Mesenchymal stem cell (in vitro differentiated cells and primary cell): ENCODE results near the gene NTN5.

ENCODE experiments used
- DNase-seq: peaks from one replicate; pipeline ENCODE4 v3.0.0-alpha.2; 2013
- H2AFZ ChIP-seq: one replicate; pipeline ENCODE4 v1.6.1; 2013; ENCODE audit warnings: low read depth, mild to moderate bottlenecking, control low read depth, inconsistent platforms, low read length, moderate library complexity
- H2AK5ac ChIP-seq: 2 replicates; pipeline ENCODE4 v1.6.1; 2013; ENCODE audit warnings: low read length, moderate library complexity, mild to moderate bottlenecking, inconsistent platforms; ENCODE audit not compliant: severe bottlenecking
- H2BK120ac ChIP-seq: one replicate; pipeline ENCODE4 v1.6.1; 2013; ENCODE audit warnings: low read depth, mild to moderate bottlenecking, inconsistent platforms, low read length, moderate library complexity
- H2BK12ac ChIP-seq, 2 experiments: one replicate each; pipeline ENCODE4 v1.6.1; 2013; ENCODE audit warnings: inconsistent platforms in 2 of 2, low read length in 2 of 2, mild to moderate bottlenecking in 2 of 2, moderate library complexity in 2 of 2, control low read depth in 1 of 2
- H2BK15ac ChIP-seq: one replicate; pipeline ENCODE4 v1.6.1; 2013; ENCODE audit warnings: mild to moderate bottlenecking, low read depth, inconsistent platforms; ENCODE audit not compliant: poor library complexity, severe bottlenecking
- H2BK5ac ChIP-seq: 2 replicates; pipeline ENCODE4 v1.6.1; 2013; ENCODE audit warnings: low read depth, mild to moderate bottlenecking, low read length, control low read depth, inconsistent platforms; ENCODE audit not compliant: poor library complexity, severe bottlenecking
- H3K14ac ChIP-seq, 2 experiments: one replicate each; pipeline ENCODE4 v1.6.1; 2013; ENCODE audit warnings: inconsistent platforms in 2 of 2, low read length in 2 of 2, control low read depth in 1 of 2, mild to moderate bottlenecking in 1 of 2, moderate library complexity in 1 of 2
- H3K18ac ChIP-seq, 2 experiments: one replicate each; pipeline ENCODE4 v1.6.1; 2013; ENCODE audit warnings: inconsistent platforms in 2 of 2, low read length in 2 of 2, control low read depth in 1 of 2, low read depth in 1 of 2, mild to moderate bottlenecking in 1 of 2
- H3K23ac ChIP-seq, 2 experiments: one replicate each; pipeline ENCODE4 v1.6.1; 2013; ENCODE audit warnings: inconsistent platforms in 2 of 2, low read length in 2 of 2, mild to moderate bottlenecking in 2 of 2, moderate library complexity in 2 of 2, control low read depth in 1 of 2
- H3K27ac ChIP-seq: 2 replicates; pipeline ENCODE4 v1.5.1; 2013; ENCODE audit warnings: mild to moderate bottlenecking, moderate library complexity, low read length, control low read depth, inconsistent platforms; ENCODE audit not compliant: poor library complexity, severe bottlenecking
- H3K27me3 ChIP-seq, 2 experiments: 2 replicates each; pipeline versions ENCODE4 v1.6.1 to v1.7.0; 2013; ENCODE audit warnings: low read length in 2 of 2, mild to moderate bottlenecking in 2 of 2, moderate library complexity in 2 of 2, control low read depth in 1 of 2, inconsistent platforms in 1 of 2; ENCODE audit not compliant: control insufficient read depth in 1 of 2, insufficient read depth in 1 of 2
- H3K36me3 ChIP-seq, 2 experiments: 2 replicates each; pipeline versions ENCODE4 v1.6.1 to v1.7.0; 2013; ENCODE audit warnings: low read length in 2 of 2, control low read depth in 1 of 2, inconsistent platforms in 1 of 2, low read depth in 1 of 2, mild to moderate bottlenecking in 1 of 2; ENCODE audit not compliant: insufficient read depth in 2 of 2, control insufficient read depth in 1 of 2
- H3K4ac ChIP-seq, 2 experiments: one replicate each; pipeline ENCODE4 v1.6.1; 2013; ENCODE audit warnings: inconsistent platforms in 2 of 2, low read length in 2 of 2, mild to moderate bottlenecking in 2 of 2, moderate library complexity in 2 of 2, control low read depth in 1 of 2, low read depth in 1 of 2
- H3K4me1 ChIP-seq: 2 replicates; pipeline ENCODE4 v1.6.1; 2013; ENCODE audit warnings: low read depth, low read length, control low read depth; ENCODE audit not compliant: control insufficient read depth, insufficient read depth
- H3K4me2 ChIP-seq: 2 replicates; pipeline ENCODE4 v1.6.1; 2013; ENCODE audit warnings: low read length, mild to moderate bottlenecking, inconsistent platforms; ENCODE audit not compliant: poor library complexity, severe bottlenecking
- H3K4me3 ChIP-seq, 2 experiments: 2 replicates each; pipeline versions ENCODE4 v1.5.1 to v1.7.0; 2013; ENCODE audit warnings: low read length in 2 of 2, mild to moderate bottlenecking in 2 of 2, control low read depth in 1 of 2, low read depth in 1 of 2; ENCODE audit not compliant: insufficient read depth in 1 of 2
- H3K79me1 ChIP-seq: replicated peaks from 2 replicates; pipeline ENCODE4 v1.6.1; 2013; ENCODE audit warnings: mild to moderate bottlenecking, control low read depth, low read length, inconsistent platforms; ENCODE audit not compliant: poor library complexity, severe bottlenecking
- H3K9ac ChIP-seq: 2 replicates; pipeline ENCODE4 v1.7.0; 2013; ENCODE audit warnings: mild to moderate bottlenecking, low read length, moderate library complexity
- H3K9me3 ChIP-seq: 2 replicates; pipeline ENCODE4 v1.7.0; 2013; ENCODE audit warnings: mild to moderate bottlenecking, low read length; ENCODE audit not compliant: control insufficient read depth
- H4K8ac ChIP-seq: one replicate; pipeline ENCODE4 v1.6.1; 2013; ENCODE audit warnings: inconsistent platforms, mild to moderate bottlenecking, low read length, moderate library complexity
- H4K91ac ChIP-seq: one replicate; pipeline ENCODE4 v1.6.1; 2013; ENCODE audit warnings: mild to moderate bottlenecking, low read length, inconsistent platforms
- WGBS: methylation state at CpG from one replicate; pipeline ENCODE4 v1.1.7; 2013; ENCODE audit warnings: mixed read lengths; 5-methylcytosine and 5-hydroxymethylcytosine counted together

Gene NTN5

GRCh38 chr19:48674921-48675824 is 2.4 kb upstream of the NTN5 start:
- no peaks in the 10 kb centered on the region for H3K79me1 ChIP-seq
- peaks cover 6% of the 10 kb centered on the region for H3K4me1 ChIP-seq
- H3K14ac ChIP-seq: no peak overlapping the region
- no peak overlapping the region for H2BK120ac ChIP-seq
- peak; percentile 85 for DNase-seq
- H3K27me3 ChIP-seq: peaks cover 14 to 15% of the 10 kb centered on the region in 2 experiments
- 41% methylated on average over 27 of the region's 28 CpGs for WGBS
- H3K4ac ChIP-seq: peak overlapping the region in 1 of 2 experiments; percentile 48
- H3K36me3 ChIP-seq: no peaks in the 10 kb centered on the region
- H3K4me3 ChIP-seq: no peak overlapping the region
- H4K8ac ChIP-seq: peak overlapping the region; percentile 94
- H3K9ac ChIP-seq: peak overlapping the region; percentile 55
- H2AFZ ChIP-seq: peak overlapping the region; percentile 8
- H3K23ac ChIP-seq: no peak overlapping the region
- no peak overlapping the region for H2BK15ac ChIP-seq
- no peak overlapping the region for H3K27ac ChIP-seq
- H4K91ac ChIP-seq: peak overlapping the region; percentile 87
- peak overlapping the region in 1 of 2 experiments; percentile 40 for H2BK12ac ChIP-seq
- no peak overlapping the region for H3K4me2 ChIP-seq
- peak overlapping the region; percentile 31 for H2AK5ac ChIP-seq
- H3K9me3 ChIP-seq: no peaks in the 10 kb centered on the region
- H3K18ac ChIP-seq: peak overlapping the region; percentile 7 to 48
- no peak overlapping the region for H2BK5ac ChIP-seq

GRCh38 chr19:48674216-48674809 is 1.5 kb upstream of the NTN5 start:
- Histone ChIP-seq H3K4ac (no peak overlapping the region), H4K8ac (no peak overlapping the region), H2BK15ac (no peak overlapping the region), H3K4me2 (no peak overlapping the region), H3K14ac (no peak overlapping the region), H3K4me1 (peaks cover 6% of the 10 kb centered on the region), H3K18ac (no peak overlapping the region), H3K79me1 (no peaks in the 10 kb centered on the region), H2AK5ac (no peak overlapping the region), H2BK5ac (no peak overlapping the region), H3K23ac (no peak overlapping the region), H3K27ac (no peak overlapping the region), H2BK120ac (no peak overlapping the region), H3K9ac (no peak overlapping the region), H3K36me3 (no peaks in the 10 kb centered on the region), H4K91ac (peak overlapping the region; percentile 87), H3K4me3 (no peak overlapping the region), H3K27me3 (peaks cover 14 to 15% of the 10 kb centered on the region in 2 experiments), H2AFZ (no peak overlapping the region), H3K9me3 (no peaks in the 10 kb centered on the region), H2BK12ac (no peak overlapping the region)
- no peak for DNase-seq
- 91% methylated on average over 19 of the region's 19 CpGs for WGBS

GRCh38 chr19:48673436-48674100 is 751 bp upstream of the NTN5 start:
- Histone ChIP-seq H3K27ac (no peak overlapping the region), H2BK120ac (no peak overlapping the region), H3K9ac (no peak overlapping the region), H3K4me3 (no peak overlapping the region), H3K4ac (no peak overlapping the region), H2BK15ac (no peak overlapping the region), H3K79me1 (no peaks in the 10 kb centered on the region), H2BK5ac (no peak overlapping the region), H4K91ac (no peak overlapping the region), H3K4me1 (peaks cover 6% of the 10 kb centered on the region), H2AK5ac (no peak overlapping the region), H3K18ac (no peak overlapping the region), H3K4me2 (no peak overlapping the region), H4K8ac (no peak overlapping the region), H3K27me3 (peaks cover 14 to 15% of the 10 kb centered on the region in 2 experiments), H3K36me3 (no peaks in the 10 kb centered on the region), H3K23ac (no peak overlapping the region), H3K9me3 (no peaks in the 10 kb centered on the region), H3K14ac (no peak overlapping the region), H2AFZ (no peak overlapping the region), H2BK12ac (no peak overlapping the region)
- no peak for DNase-seq
- WGBS: 79% methylated on average over 25 of the region's 25 CpGs

GRCh38 chr19:48671446-48671995 is 1.3 kb downstream of the NTN5 start:
- no peak overlapping the region for H2AFZ ChIP-seq
- H2BK5ac ChIP-seq: no peak overlapping the region
- H2AK5ac ChIP-seq: no peak overlapping the region
- 91% methylated on average over 7 of the region's 10 CpGs for WGBS
- H3K79me1 ChIP-seq: no peaks in the 10 kb centered on the region
- H3K4me3 ChIP-seq: no peak overlapping the region
- H3K14ac ChIP-seq: no peak overlapping the region
- H3K23ac ChIP-seq: no peak overlapping the region
- no peak overlapping the region for H3K18ac ChIP-seq
- H3K4me1 ChIP-seq: peaks cover 6% of the 10 kb centered on the region
- no peak overlapping the region for H3K4me2 ChIP-seq
- no peaks in the 10 kb centered on the region for H3K9me3 ChIP-seq
- H2BK15ac ChIP-seq: no peak overlapping the region
- H4K91ac ChIP-seq: no peak overlapping the region
- H2BK12ac ChIP-seq: no peak overlapping the region
- H3K9ac ChIP-seq: no peak overlapping the region
- no peak overlapping the region for H2BK120ac ChIP-seq
- H3K36me3 ChIP-seq: no peaks in the 10 kb centered on the region
- H3K27me3 ChIP-seq: peaks cover 2 to 14% of the 10 kb centered on the region in 2 experiments
- H3K27ac ChIP-seq: no peak overlapping the region
- no peak for DNase-seq
- no peak overlapping the region for H4K8ac ChIP-seq
- H3K4ac ChIP-seq: no peak overlapping the region
